ENCODE results near the gene AMER1. TPM values are rescaled to one million over a fixed set of nuclear protein-coding genes. Genes with fewer than 3 reads are reported as not detected.

The AMER1 gene
- total RNA-seq, 1 donor from 2014 or later: 6.5 TPM

- H3K36me3 ChIP-seq (ENCODE audit: insufficient read depth, low read length): no peaks in the 10 kb centered on the region
- DNase-seq (ENCODE audit: low read depth): no peak
- H3K4me3 ChIP-seq (ENCODE audit: insufficient read depth, low read depth, low read length): no peak overlapping the region
- no peaks in the 10 kb centered on the region for H3K9me3 ChIP-seq (ENCODE audit: insufficient read depth, low read depth, low read length)
- no peaks in the 10 kb centered on the region for H3K9me3 Mint-ChIP-seq (ENCODE audit: unreplicated experiment)
- no peak overlapping the region for H3K4me2 ChIP-seq (ENCODE audit: low read length)
- no peaks in the 10 kb centered on the region for H3K79me2 ChIP-seq (ENCODE audit: insufficient read depth, low read length)
- no peak overlapping the region for H3K4me3 Mint-ChIP-seq (ENCODE audit: unreplicated experiment)
- H3K36me3 Mint-ChIP-seq (ENCODE audit: low read depth, unreplicated experiment): peaks cover 5% of the 10 kb centered on the region
- H3K27me3 ChIP-seq (ENCODE audit: insufficient read depth, low read length): no peaks in the 10 kb centered on the region
- no peaks in the 10 kb centered on the region for H3K4me1 ChIP-seq (ENCODE audit: insufficient read depth, low read length)
- H3K27me3 Mint-ChIP-seq (ENCODE audit: low read depth, unreplicated experiment): no peaks in the 10 kb centered on the region
- H3K27ac ChIP-seq (ENCODE audit: low read depth, low read length): no peak overlapping the region
- no peak overlapping the region for H2AFZ ChIP-seq (ENCODE audit: low read depth, low read length)
- H3K4me1 Mint-ChIP-seq (ENCODE audit: low read depth, unreplicated experiment): no peaks in the 10 kb centered on the region
- TF ChIP-seq, protein P1, sequence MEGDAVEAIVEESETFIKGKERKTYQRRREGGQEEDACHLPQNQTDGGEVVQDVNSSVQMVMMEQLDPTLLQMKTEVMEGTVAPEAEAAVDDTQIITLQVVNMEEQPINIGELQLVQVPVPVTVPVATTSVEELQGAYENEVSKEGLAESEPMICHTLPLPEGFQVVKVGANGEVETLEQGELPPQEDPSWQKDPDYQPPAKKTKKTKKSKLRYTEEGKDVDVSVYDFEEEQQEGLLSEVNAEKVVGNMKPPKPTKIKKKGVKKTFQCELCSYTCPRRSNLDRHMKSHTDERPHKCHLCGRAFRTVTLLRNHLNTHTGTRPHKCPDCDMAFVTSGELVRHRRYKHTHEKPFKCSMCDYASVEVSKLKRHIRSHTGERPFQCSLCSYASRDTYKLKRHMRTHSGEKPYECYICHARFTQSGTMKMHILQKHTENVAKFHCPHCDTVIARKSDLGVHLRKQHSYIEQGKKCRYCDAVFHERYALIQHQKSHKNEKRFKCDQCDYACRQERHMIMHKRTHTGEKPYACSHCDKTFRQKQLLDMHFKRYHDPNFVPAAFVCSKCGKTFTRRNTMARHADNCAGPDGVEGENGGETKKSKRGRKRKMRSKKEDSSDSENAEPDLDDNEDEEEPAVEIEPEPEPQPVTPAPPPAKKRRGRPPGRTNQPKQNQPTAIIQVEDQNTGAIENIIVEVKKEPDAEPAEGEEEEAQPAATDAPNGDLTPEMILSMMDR (IDR thresholded peaks at IDR 0.05; ENCODE audit: insufficient read depth, low read depth, low read length): no peak
- no peak for TF ChIP-seq EZH2 (IDR thresholded peaks at IDR 0.05; ENCODE audit: insufficient read depth, low read length)
- H3K9ac ChIP-seq (ENCODE audit: low read length): no peak overlapping the region
- no peak for FAIRE-seq
- no peaks in the 10 kb centered on the region for H4K20me1 ChIP-seq (ENCODE audit: insufficient read depth, low read length)
- H3K27ac Mint-ChIP-seq (ENCODE audit: unreplicated experiment): no peak overlapping the region
Observed at GRCh38 chrX:64196606-64197005, 8.9 kb downstream of the AMER1 start.

DNA sequence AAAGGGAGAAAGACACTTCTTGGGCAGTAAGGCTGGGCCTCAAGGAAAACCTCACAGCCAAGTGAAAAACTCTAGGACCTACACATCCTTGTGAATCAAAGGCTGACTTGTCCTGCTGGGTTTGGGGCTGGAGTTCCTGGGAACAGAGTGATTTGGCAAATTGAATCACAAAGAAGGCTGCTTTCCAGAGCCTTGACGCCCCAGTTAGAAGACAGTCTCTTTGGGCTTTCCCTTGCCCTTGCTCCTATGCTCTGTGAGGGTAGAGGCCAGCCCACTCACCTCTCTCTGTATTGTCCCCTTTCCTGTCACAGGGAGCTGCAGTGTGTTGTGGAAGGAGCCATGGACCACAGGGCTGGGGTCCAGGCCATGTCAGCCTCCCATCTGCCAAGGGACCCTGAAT is 9.6 kb downstream of the AMER1 start:
- Histone ChIP-seq H3K9me3 (ENCODE audit: insufficient read depth, low read depth, low read length) (no peaks in the 10 kb centered on the region), H3K27me3 (ENCODE audit: insufficient read depth, low read length) (no peaks in the 10 kb centered on the region), H3K4me3 (ENCODE audit: insufficient read depth, low read depth, low read length) (no peak overlapping the region), H3K9ac (ENCODE audit: low read length) (no peak overlapping the region), H3K4me2 (ENCODE audit: low read length) (no peak overlapping the region), H3K4me1 (ENCODE audit: insufficient read depth, low read length) (no peaks in the 10 kb centered on the region), H4K20me1 (ENCODE audit: insufficient read depth, low read length) (no peaks in the 10 kb centered on the region), H3K36me3 (ENCODE audit: insufficient read depth, low read length) (no peaks in the 10 kb centered on the region), H3K79me2 (ENCODE audit: insufficient read depth, low read length) (no peaks in the 10 kb centered on the region), H3K27ac (ENCODE audit: low read depth, low read length) (no peak overlapping the region), H2AFZ (ENCODE audit: low read depth, low read length) (no peak overlapping the region)
- DNase-seq (ENCODE audit: low read depth) (no peak), FAIRE-seq (no peak)
- Mint-ChIP-seq H3K27me3 (ENCODE audit: low read depth, unreplicated experiment) (no peaks in the 10 kb centered on the region), H3K4me3 (ENCODE audit: unreplicated experiment) (no peak overlapping the region), H3K9me3 (ENCODE audit: unreplicated experiment) (no peaks in the 10 kb centered on the region), H3K27ac (ENCODE audit: unreplicated experiment) (no peak overlapping the region), H3K36me3 (ENCODE audit: low read depth, unreplicated experiment) (peaks cover 9% of the 10 kb centered on the region), H3K4me1 (ENCODE audit: low read depth, unreplicated experiment) (no peaks in the 10 kb centered on the region)
- TF ChIP-seq EZH2 (IDR thresholded peaks at IDR 0.05; ENCODE audit: insufficient read depth, low read length): no peak
- TF ChIP-seq, protein P1 (IDR thresholded peaks at IDR 0.05; ENCODE audit: insufficient read depth, low read depth, low read length): no peak

DNA sequence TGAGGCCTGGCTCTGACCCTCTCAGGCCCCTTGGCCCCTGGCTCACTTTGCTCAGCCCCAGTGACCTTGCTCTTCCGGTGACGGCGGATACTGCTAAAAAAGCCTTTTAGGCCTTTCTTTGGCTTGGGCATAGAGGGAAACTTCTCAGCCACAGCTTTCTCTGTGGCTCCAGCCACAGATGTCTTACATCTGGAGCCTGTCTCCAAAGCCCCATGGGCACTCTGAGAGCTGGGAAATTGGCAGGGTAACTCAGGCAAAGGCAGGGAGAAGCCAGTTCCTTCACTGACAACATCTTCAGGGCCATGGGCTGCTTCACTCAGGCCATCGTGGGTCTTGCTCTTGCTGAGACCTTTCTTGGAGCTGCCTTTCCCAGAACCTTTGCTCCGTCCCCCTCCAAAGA is 12.8 kb downstream of the AMER1 start:
- H3K9me3 ChIP-seq (ENCODE audit: insufficient read depth, low read depth, low read length): no peaks in the 10 kb centered on the region
- TF ChIP-seq EZH2 (IDR thresholded peaks at IDR 0.05; ENCODE audit: insufficient read depth, low read length): no peak
- TF ChIP-seq, protein P1 (IDR thresholded peaks at IDR 0.05; ENCODE audit: insufficient read depth, low read depth, low read length): no peak
- H3K4me3 Mint-ChIP-seq (ENCODE audit: unreplicated experiment): no peak overlapping the region
- H3K9me3 Mint-ChIP-seq (ENCODE audit: unreplicated experiment): no peaks in the 10 kb centered on the region
- H3K36me3 ChIP-seq (ENCODE audit: insufficient read depth, low read length): no peaks in the 10 kb centered on the region
- H3K4me3 ChIP-seq (ENCODE audit: insufficient read depth, low read depth, low read length): no peak overlapping the region
- H3K79me2 ChIP-seq (ENCODE audit: insufficient read depth, low read length): no peaks in the 10 kb centered on the region
- H3K27ac Mint-ChIP-seq (ENCODE audit: unreplicated experiment): no peak overlapping the region
- no peaks in the 10 kb centered on the region for H3K4me1 Mint-ChIP-seq (ENCODE audit: low read depth, unreplicated experiment)
- no peak overlapping the region for H3K9ac ChIP-seq (ENCODE audit: low read length)
- FAIRE-seq (no peak), DNase-seq (ENCODE audit: low read depth) (no peak)
- no peaks in the 10 kb centered on the region for H3K4me1 ChIP-seq (ENCODE audit: insufficient read depth, low read length)
- peaks cover 14% of the 10 kb centered on the region for H3K36me3 Mint-ChIP-seq (ENCODE audit: low read depth, unreplicated experiment)
- no peak overlapping the region for H3K27ac ChIP-seq (ENCODE audit: low read depth, low read length)
- H3K27me3 ChIP-seq (ENCODE audit: insufficient read depth, low read length): no peaks in the 10 kb centered on the region
- no peaks in the 10 kb centered on the region for H3K27me3 Mint-ChIP-seq (ENCODE audit: low read depth, unreplicated experiment)
- no peak overlapping the region for H3K4me2 ChIP-seq (ENCODE audit: low read length)
- H4K20me1 ChIP-seq (ENCODE audit: insufficient read depth, low read length): no peaks in the 10 kb centered on the region
- H2AFZ ChIP-seq (ENCODE audit: low read depth, low read length): no peak overlapping the region

Data from astrocyte (in vitro differentiated cells and primary cell).